Panc1 (cell line): Measurements from ENCODE around the gene PPHLN1. TPM values are rescaled to one million over a fixed set of nuclear protein-coding genes. Genes with fewer than 3 reads are reported as not detected.

Experiments used
- ATAC-seq: fragments of 200-7000 bp; cut with Tn5 transposase; 2 replicates; pipeline ENCODE4 v1.9.1; 2020; ENCODE audit warnings: mild to moderate bottlenecking, moderate library complexity
- BruUV-seq: library from RNA; stranded (reverse); fragments of 400-500 nt; replicated peaks from 2 replicates; lab custom pipeline; 2021; lab: Mats Ljungman, UMichigan
- CTCF ChIA-PET: fragments of 300-600 bp; sonication (Branson Sonifier 250); formaldehyde crosslinking; loops from one replicate; lab custom pipeline; 2022; ENCODE audit warnings: antibody characterized with exemption; lab: Charles Lee
- POLR2A ChIA-PET: fragments of 300-600 bp; sonication (Branson Sonifier 250); formaldehyde crosslinking; loops from one replicate; lab custom pipeline; 2022; ENCODE audit warnings: antibody characterized with exemption; lab: Charles Lee
- DNase-seq: peaks from one replicate; pipeline ENCODE4 v3.0.0-alpha.2; 2010; ENCODE audit warnings: low read depth, low spot score
- H3K27ac ChIP-seq: 2 replicates; pipeline ENCODE4 v1.5.1; 2011; ENCODE audit warnings: mild to moderate bottlenecking, low read length, inconsistent platforms
- H3K27me3 ChIP-seq: fragments of 200-500 bp; sonication (Bioruptor generic); 2 replicates; pipeline ENCODE4 v1.6.0; 2014; ENCODE audit warnings: low read length, inconsistent platforms; ENCODE audit not compliant: control insufficient read depth, insufficient read depth
- H3K36me3 ChIP-seq: fragments of 200-500 bp; sonication (Bioruptor generic); 2 replicates; pipeline ENCODE4 v1.5.1; 2014; ENCODE audit warnings: inconsistent platforms, mild to moderate bottlenecking, low read length, moderate library complexity; ENCODE audit not compliant: control insufficient read depth, insufficient read depth
- H3K4me1 ChIP-seq: 2 replicates; pipeline ENCODE4 v1.5.1; 2011; ENCODE audit warnings: inconsistent platforms, mild to moderate bottlenecking, low read length, moderate library complexity; ENCODE audit not compliant: control insufficient read depth, insufficient read depth
- H3K4me3 ChIP-seq, 2 experiments: 2 replicates each; pipeline ENCODE4 v1.5.1; 2011 to 2012; ENCODE audit warnings: low read depth in 2 of 2, low read length in 2 of 2, mild to moderate bottlenecking in 2 of 2, inconsistent platforms in 1 of 2, moderate library complexity in 1 of 2
- H3K9me3 ChIP-seq: fragments of 200-500 bp; sonication (Bioruptor generic); 2 replicates; pipeline ENCODE4 v1.5.1; 2014; ENCODE audit warnings: low read depth, mild to moderate bottlenecking, inconsistent platforms, low read length, moderate library complexity; ENCODE audit not compliant: control insufficient read depth, insufficient read depth
- CTCF ChIP-seq: fragments of 450-650 bp; IDR thresholded peaks from 2 replicates; pipeline ENCODE4 v1.5.1; 2017; ENCODE audit warnings: mild to moderate bottlenecking
- POLR2AphosphoS5 ChIP-seq: IDR thresholded peaks from 2 replicates; pipeline ENCODE4 v1.6.1; 2012; ENCODE audit warnings: mild to moderate bottlenecking, low read depth, low read length, moderate library complexity
- REST ChIP-seq, 2 experiments: IDR thresholded peaks; 2 replicates each; pipeline ENCODE4 v1.6.1; 2011 to 2012; ENCODE audit warnings: low read depth in 2 of 2, control low read depth in 1 of 2, low read length in 1 of 2, mild to moderate bottlenecking in 1 of 2, moderate library complexity in 1 of 2; ENCODE audit not compliant: insufficient read depth in 1 of 2
- SIN3A ChIP-seq: IDR thresholded peaks from 2 replicates; pipeline ENCODE4 v1.6.1; 2012; ENCODE audit warnings: low read depth, mild to moderate bottlenecking, low read length, moderate library complexity, borderline replicate concordance; ENCODE audit not compliant: insufficient read depth
- TCF7L2 ChIP-seq: IDR thresholded peaks from 2 replicates; pipeline ENCODE4 v1.6.1; 2011; ENCODE audit warnings: mild to moderate bottlenecking, low read depth, low read length, inconsistent platforms
- in situ Hi-C: cut with HindIII; loops from 2 replicates; pipeline ENCODE4 v1.10.0; 2016; ENCODE audit warnings: low sequenced_read_pairs, low pct_unique_long_range_greater_than_20kb
- intact Hi-C: fragments of 100-400 bp; cut with micrococcal nuclease; formaldehyde crosslinking; loops from one replicate; pipeline ENCODE4 v1.10.0; 2022; ENCODE audit not compliant: unreplicated experiment
- total RNA-seq: library from RNA; stranded (reverse); gene quantifications from one replicate; pipeline ENCODE4 v1.2.1, GENCODE V29; 2021; ENCODE audit not compliant: unreplicated experiment

PPHLN1 gene
- total RNA-seq, 1 experiment from 2014 or later, result 56.5 TPM

- Histone ChIP-seq H3K27ac (no peak overlapping the region), H3K9me3 (no peaks in the 10 kb centered on the region), H3K27me3 (no peaks in the 10 kb centered on the region), H3K4me3 (no peak overlapping the region), H3K4me1 (no peaks in the 10 kb centered on the region), H3K36me3 (no peaks in the 10 kb centered on the region)
- intact Hi-C loops, result no loop called here
- CTCF ChIA-PET, result no interaction called here
- DNase-seq (no peak), ATAC-seq (no peak)
- in situ Hi-C loops, result no loop called here
- TF ChIP-seq REST (IDR thresholded peaks at IDR 0.05; ENCODE audit: insufficient read depth in 1 of 2, low read depth in 2 of 2, low read length in 1 of 2) (no peak), SIN3A (no peak), TCF7L2 (no peak), POLR2AphosphoS5 (no peak), CTCF (no peak)
- BruUV-seq, result no TSS peak
- POLR2A ChIA-PET, result no interaction called here
Measured at GRCh38 chr12:42458575-42458974, 132.6 kb downstream of the PPHLN1 start.

DNA sequence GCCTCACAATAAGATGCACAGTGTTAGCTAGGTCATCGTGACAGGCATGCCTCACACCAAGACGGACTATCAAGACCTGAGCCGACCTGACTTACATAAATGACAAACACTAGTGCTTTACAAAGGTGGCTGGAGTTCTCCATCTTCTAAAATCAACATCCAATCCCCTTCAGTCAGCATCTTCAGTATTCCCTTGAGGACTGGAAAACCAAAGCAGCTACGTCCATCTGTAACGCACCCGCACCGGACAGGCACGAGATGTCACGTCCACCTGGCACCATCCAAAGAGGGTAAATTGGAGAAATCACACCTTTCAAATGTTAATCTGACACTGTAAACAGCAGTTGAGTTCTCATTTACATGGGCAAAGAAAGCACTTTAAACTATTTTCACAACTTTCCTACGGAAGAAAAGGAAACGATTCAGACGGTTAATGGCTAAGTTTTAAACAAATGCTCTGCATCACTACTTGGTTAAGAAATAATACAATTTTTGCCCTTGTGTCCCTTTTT, 133.4 kb downstream of the PPHLN1 start:
- in situ Hi-C loops (no loop called here), intact Hi-C loops (no loop called here)
- Histone ChIP-seq H3K9me3 (no peaks in the 10 kb centered on the region), H3K4me3 (no peak overlapping the region), H3K4me1 (no peaks in the 10 kb centered on the region), H3K27me3 (no peaks in the 10 kb centered on the region), H3K27ac (no peak overlapping the region), H3K36me3 (no peaks in the 10 kb centered on the region)
- ChIA-PET CTCF (no interaction called here), POLR2A (no interaction called here)
- BruUV-seq, result no TSS peak
- no peak for ATAC-seq
- DNase-seq, result no peak
- TF ChIP-seq SIN3A, result no peak
- no peak for TF ChIP-seq TCF7L2
- TF ChIP-seq REST (IDR thresholded peaks at IDR 0.05; ENCODE audit: insufficient read depth in 1 of 2, low read depth in 2 of 2, low read length in 1 of 2), result no peak
- no peak for TF ChIP-seq CTCF
- no peak for TF ChIP-seq POLR2AphosphoS5
